T-helper 2 cell (primary cell): ENCODE measurements around the gene B9D2.

Experiments used
- DNase-seq, 5 experiments: peaks; one replicate each; pipeline versions ENCODE4 v3.0.0 to v3.0.0-alpha.2; 2012 to 2022

B9D2 gene

DNA sequence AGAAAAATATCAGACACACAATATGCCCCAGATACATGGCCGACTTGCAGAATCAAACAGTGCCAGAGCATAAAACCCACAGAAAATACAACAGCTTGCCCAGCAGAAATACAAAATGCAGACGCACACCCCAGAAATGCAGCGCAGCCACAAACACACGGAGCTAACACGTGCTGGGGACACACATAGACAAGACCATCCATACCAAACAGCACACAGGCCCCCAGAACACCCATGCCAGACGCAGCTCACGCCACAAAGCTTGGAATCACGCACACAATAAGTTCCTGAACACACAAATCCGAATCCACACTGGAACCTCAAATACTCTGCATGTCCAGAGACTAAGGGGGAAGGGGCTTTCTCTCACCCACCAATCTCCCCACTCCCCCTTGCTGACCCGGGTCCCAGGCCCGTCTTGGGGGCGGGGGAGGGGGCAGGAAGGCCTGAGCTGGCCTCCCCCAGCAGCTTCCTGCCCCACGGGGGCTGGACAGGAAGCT is 36.8 kb downstream of the B9D2 start:
- peak in 1 of 5 experiments; percentile 66 for DNase-seq

DNA sequence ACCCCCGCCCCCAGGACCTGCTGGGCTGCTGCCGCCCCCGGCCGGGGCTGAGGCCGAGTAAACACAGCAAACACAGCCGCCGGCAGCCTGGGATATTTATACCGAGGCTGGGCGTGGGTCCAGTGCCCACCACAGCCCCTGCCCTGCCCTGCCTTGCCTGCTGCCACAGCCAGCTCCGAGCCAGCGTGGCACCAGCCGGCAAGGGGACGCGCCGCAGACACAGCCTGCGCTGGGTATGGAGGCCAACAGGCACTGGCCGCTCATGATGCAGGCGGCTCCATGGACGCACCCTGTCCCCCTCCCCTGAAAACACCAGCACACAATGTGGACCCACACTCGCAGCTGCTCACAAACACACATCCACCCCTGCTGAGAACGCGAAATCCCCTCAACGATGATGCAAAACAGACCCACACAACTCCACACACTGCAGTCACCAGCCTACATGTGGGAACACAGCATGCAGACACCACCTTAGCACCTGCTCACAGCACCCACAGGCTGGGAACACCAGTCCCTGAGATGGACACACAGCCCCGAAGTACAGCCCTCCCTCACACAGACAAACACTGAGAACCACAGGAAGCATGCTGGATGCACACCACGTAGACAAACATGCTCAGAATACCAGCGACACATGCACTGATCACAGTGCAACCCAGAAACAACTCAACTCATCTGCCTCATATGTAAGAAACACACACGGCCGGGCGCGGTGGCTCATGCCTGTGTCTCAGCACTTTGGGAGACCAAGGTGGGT is 37.8 kb downstream of the B9D2 start:
- DNase-seq = peak in 2 of 5 experiments; percentile 48 to 58

- no peak for DNase-seq
These were observed 38.4 kb downstream of the B9D2 start for GRCh38 chr19:41325640-41325946.

GRCh38 chr19:41324921-41325639 is 38.9 kb downstream of the B9D2 start:
- peak in 1 of 5 experiments; percentile 47 for DNase-seq

DNA sequence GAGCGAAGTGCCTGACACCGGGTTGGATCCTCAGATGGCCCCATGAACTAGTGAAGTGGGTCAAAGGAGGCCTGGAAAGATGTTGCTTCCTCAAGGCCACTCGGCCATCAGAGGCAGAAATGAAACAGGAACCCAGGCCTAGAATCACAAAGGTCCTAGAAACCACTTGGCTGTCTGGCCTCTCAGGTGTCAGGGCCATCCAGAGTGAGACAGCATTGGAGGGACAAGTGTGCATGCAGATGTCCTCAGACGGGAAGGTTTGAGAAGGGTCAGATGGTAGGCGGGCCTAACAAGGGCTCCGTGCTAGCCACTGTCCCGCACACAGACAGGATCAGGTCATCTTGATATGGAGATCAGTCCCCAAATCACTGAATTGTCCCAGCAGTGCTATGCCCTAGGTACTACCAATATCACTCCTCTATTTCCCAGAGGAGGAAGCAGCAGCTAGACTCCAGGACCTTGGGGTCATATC is 39.7 kb downstream of the B9D2 start:
- no peak for DNase-seq

DNA sequence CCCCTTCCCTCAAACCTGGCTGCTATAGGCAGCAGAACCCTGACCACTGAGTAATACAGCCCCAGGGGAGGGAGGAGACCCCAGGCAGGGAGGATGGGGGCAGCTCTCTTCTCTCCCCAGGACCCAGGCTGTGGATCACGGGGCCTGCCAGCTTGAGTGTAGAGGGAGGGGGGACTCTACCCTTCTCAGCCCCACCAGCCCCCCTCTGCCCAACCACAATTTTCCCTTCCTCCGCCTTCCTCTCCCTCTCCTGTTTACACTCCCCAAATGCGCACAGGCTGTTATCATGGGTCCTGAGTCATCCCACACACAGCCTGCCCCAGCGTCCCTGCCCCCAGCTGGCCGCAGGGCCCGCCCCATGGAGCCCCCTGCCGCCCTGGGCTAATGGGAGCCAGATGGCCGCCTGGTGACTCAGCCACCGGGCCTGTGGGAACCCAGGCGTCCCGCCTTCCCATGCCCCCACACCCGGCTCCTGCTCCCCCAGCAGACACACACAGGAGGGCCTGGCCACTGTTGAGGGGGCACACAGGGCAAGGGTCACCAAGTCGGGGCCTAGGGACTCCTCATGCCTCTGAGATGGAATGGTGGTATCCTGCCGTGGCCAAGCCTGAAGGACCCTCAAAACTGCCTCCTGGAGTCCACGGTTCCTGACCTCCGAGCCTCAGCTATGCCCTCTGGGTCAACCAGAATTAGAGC is 40.4 kb downstream of the B9D2 start:
- no peak for DNase-seq

DNA sequence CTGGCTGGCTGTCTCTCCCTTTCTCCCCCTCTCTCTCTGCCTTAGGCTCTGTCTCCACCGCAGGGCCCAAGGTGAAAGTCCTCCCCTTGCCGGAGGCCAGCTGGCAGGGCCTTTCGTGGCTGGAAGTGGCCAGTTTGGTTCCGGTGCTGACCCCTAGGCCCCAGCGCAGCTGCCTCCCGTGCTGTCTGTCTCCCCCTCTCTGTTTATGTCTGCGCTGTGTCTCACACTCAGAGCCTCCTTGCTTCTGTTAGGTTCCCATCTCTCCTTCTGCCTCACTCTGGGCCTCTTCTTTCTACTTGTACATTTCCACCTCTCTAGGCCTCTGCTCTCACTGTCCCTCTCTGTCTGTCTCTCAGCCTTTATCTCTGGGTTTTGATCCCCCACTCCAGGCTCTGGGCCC is 40.9 kb downstream of the B9D2 start:
- no peak for DNase-seq

DNA sequence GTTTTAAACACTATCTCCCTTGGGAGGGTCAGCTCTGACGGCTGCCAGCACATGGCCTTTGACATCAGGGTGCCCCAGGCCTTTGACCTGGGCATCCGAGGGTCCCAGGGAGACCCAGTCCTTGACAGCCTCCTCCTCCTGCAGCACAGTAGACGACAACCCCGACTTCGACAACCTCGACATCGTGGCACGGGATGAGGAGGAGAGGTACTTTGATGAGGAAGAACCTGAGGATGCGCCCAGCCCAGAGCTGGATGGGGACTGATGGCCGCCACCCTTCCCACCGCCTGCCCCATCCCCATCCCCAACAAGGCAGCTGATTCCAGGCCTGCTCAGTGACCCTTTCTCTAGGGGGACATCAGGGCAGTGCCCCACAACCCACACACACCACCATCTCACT is 41.5 kb downstream of the B9D2 start:
- DNase-seq = no peak

DNA sequence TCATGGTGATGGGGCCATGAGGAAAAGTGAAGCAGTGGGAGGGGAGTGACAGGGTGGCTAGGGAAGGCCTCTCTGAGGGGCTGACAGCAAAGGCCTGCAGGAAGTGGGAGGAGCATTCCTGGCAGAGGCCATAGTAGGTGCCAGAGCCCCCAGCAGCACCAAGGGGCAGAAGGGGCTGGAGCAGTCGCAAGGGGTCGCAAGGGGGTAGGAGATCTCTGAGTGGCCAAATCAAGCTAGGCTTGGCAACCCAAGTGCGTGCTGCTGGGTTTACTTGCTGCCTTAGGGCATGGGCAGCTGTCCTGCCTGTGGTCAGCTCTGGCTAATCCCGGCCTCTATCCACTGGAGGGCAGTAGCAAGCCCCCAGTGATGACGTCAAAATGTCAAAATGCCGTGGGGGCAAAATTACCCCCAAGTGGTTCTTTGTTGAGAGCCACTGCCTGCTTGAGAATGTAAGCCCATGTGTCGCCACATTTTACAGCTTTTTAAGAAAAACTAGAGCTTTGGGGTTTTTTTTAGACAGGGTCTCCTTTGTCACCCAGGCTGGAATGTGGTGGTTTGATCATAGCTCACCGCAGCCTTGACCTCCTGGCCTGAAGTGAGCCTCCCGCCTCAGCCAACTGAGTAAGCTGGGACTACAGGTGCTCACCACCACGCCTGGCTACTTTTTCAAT is 42.2 kb downstream of the B9D2 start:
- DNase-seq = peak in 1 of 5 experiments; percentile 17

DNA sequence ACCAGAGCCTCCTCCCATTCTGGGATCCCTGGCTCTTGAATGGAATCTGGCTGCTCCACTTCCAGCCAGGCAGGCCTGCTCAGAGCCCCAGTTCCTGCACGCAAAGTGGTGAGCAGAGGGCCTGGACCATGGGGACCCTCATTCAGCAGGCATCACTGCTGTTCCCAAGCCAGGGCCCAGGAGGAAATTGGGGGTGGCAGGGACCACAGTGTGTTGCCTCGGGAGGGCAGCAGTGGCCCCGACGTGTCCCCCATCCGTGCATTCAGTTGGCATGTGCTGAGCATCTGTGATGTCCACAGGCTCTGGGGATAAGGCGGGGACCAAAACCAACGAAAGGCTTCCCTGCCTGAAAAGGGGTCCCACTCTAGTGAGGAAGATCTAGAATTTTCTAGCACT is 42.7 kb downstream of the B9D2 start:
- DNase-seq = no peak

GRCh38 chr19:41320568-41320967 is 43.4 kb downstream of the B9D2 start:
- DNase-seq = no peak

GRCh38 chr19:41320185-41320518 is 43.8 kb downstream of the B9D2 start:
- peak in 1 of 5 experiments; percentile 13 for DNase-seq

GRCh38 chr19:41319500-41320184 is 44.3 kb downstream of the B9D2 start:
- DNase-seq = no peak

DNA sequence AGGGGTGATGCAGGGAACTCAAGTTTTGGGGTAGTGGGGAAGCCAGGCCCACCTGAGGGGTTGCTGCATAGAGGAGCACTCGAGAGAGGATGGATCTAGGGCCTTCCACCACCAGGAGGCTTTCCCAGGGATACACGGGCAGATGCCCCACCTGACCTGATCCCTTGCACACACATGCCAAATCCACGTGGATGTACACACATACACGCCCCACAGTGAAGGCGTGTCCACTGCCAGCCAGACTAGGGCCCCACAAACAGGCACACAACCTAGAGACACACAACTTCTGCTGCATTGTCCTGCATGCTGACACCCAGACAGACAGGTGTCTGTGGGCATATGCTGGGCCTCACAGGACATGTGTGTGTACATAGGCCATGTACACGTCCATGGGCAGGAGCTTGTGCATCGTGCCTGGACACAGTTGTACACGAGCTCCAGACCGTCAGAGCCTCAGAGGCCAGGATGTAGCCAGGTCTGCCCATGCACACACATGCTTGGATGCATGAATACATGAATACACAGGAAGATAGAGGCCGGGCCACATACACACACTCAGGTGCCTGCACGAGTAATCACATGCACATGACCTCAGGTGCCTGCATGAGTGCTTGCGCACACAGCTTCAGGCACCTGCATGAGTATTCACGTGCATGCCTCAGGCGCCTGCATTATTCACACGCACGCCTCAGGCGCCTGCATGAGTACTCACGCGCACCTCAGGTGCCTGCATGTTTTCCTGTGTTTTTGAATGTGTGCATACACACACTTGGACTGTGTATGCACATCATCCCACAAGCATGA is 45.1 kb downstream of the B9D2 start:
- DNase-seq = peak in 1 of 5 experiments; percentile 22

DNA sequence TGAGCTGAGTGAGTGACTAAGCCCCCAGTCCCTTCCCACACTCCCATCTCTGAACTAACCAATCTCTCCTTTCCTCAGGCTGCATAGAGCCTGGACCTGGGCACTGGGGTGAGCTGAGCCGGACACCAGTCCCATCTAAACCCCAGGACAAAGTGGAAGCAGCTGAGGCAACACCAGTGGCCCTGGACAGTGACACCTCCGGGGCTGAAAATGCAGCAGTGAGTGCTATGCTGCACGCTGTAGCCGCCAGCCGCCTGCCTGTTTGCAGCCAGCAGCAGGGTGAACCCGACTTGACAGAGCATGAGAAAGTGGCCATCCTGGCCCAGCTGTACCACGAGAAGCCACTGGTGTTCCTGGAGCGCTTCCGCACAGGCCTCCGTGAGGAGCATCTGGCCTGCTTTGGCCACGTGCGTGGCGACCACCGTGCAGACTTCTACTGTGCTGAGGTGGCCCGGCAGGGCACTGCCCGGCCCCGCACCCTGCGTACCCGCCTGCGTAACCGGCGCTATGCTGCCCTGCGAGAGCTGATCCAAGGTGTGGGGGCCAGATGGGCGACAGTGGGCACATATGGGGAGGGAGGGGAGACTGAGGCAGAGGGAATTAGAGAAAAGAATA is 47.5 kb downstream of the B9D2 start:
- no peak for DNase-seq

DNA sequence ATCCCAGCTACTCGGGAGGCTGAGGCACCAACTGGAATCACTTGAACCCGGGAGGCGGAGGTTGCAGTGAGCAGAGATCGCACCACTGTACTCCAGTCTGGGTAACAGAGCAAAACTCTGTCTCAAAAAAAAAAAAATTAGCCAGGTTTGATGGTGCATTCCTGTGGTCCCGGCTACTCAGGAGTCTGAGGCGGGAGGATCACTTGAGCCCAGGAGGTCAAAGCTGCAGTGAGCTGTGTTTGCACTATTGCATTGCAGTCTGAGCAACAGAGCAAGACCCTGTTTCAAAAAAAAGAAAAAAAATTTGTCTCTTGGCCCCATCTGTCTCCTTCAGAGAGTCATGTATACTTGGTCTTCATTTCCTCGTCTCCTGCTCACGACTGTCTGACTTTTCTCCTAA is 52.3 kb downstream of the B9D2 start:
- no peak for DNase-seq

DNA sequence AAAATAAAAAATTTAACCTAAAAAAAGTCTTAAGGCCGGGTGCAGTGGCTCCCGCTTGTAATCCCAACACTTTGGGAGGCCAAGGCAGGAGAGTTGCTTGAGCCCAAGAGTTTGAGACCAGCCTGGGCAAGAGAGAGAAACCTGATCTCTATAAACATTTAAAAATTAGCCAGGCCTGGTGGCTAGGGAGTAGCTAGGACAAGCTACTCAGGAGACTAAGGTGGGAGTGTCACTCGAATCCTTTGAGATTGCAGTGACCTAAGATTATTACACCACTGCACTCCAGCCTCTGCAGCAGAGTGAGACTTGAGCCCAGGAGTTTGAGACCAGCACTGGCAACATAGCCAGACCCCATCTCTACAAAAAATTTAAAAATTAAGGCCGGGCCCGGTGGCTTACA is 52.9 kb downstream of the B9D2 start:
- no peak for DNase-seq

GRCh38 chr19:41310033-41310831 is 53.7 kb downstream of the B9D2 start, which contains the start of gene CCDC97:
CCDC97 (plus strand) TSS chr19:41310172; CDS start chr19:41310311, 139 bp downstream.
- DNase-seq = peak; percentile 77 to 93 (median 85)

DNA sequence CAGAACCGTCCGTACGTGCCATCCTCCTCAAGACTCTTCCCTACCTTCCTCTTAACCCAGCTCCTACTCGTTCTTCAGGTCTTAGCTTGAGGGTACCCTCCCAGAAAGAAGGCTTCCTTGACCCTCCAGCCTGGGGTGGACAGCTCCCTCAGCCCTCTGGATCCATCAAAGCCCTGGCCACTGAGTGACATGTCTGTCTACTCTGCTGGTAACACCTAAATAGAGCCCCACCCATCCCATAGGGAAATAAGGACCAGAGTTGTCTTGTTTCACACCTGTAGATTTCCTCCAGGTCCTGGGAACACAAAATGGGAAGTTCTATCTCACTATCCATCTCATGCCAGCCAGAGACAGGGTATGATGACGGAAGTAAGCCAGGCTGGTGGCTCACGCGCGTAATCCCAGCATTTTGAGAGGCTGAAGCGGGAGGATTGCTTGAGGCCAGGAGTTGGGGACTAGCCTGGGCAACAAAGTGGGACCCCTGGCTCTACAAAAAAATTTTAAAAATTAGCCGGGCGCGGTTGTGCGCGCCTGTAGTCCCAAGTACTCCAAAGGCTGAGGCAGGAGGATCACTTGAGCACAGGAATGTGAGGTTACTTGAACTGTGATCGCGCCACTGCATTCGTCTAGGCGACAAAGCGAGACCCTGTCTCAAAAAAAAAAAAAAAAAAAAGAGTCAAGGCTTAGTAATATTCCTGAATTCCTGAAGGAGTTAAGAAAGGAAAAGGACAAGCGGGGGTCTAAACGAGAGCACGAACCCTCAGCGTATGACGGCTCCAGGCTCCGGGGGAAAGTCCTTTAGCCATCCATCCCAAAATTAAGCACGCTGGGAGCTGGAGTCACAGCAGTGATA is 54.5 kb downstream of the B9D2 start:
- DNase-seq = peak in 1 of 5 experiments; percentile 32
